T1000 (cell line): ENCODE data around the gene AGBL5.
"Not testable (repeated sequence)": the region's sequence is repeated elsewhere in the genome, so short reads cannot be mapped to it uniquely, and the experiment has no call there.

ENCODE experiments used
- DNase-seq: peaks from one replicate; lab custom pipeline; 2025; ENCODE audit warnings: mixed read lengths; lab: John Stamatoyannopoulos, UW

Gene AGBL5

GRCh38 chr2:27091746-27092695, 40.6 kb downstream of the AGBL5 start:
- no peak for DNase-seq

GRCh38 chr2:27092696-27093429, 41.4 kb downstream of the AGBL5 start:
- no peak for DNase-seq

GRCh38 chr2:27093430-27094352, 42.2 kb downstream of the AGBL5 start:
- DNase-seq = no peak

GRCh38 chr2:27094353-27094984, 43.0 kb downstream of the AGBL5 start:
- no peak for DNase-seq

DNA sequence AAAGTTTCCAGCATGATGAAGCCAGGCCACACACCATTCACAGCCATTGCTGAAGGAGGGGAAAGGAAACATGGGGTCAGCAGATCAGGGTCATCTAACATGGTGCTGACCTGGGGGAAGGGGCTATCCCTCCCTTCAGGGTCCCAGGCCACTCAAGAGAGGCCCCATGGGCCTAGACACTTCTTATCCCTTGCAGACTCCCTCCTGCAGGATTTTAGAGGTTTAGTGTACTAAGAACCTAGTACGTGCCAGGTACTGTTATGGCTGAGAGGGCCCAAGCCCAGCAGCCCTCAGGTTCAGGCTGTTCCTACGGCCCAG, 43.9 kb downstream of the AGBL5 start:
- no peak for DNase-seq

DNA sequence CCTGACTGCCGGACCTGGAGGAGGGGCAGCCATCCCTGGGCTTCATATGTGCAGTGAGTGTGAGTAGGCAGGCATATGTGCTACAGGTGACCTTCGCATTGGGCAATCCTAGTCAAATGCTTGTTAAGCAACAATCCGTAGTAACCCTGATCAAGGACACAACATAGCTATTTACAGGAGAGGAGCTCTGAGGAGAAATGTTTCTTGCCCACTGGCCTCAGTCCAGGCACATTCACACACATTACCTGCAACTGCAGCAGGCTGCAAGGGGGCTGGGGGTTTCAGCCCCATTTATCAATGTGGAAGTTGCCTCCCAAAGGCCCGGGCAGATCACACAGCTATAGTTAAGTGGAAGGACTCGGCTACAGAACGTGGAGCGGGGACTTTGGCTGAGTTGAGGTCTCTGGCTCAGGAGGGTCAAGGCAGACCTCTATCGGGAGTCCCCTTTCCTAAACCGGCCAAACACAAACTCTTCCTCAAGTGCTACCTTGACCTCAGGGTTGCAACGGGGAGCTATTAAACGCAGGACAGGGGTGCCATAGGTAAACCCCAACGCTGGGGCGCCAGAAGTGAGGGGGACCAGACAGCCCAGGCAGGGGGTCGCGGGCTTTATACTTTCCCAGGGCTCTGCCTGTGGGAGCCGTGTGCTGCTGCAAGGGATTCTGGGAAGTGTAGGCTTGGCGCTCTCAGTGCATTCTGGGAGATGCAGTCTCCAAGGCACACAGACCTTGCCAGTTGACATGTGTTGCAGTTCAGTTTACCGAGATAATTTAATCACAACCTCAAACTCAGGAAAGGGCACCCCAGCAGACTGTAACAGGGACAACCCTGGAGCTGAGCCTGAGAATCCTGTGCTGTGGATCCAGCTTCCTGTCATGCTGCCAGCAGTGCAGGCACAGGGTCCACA, 44.5 kb downstream of the AGBL5 start:
- DNase-seq = no peak

DNA sequence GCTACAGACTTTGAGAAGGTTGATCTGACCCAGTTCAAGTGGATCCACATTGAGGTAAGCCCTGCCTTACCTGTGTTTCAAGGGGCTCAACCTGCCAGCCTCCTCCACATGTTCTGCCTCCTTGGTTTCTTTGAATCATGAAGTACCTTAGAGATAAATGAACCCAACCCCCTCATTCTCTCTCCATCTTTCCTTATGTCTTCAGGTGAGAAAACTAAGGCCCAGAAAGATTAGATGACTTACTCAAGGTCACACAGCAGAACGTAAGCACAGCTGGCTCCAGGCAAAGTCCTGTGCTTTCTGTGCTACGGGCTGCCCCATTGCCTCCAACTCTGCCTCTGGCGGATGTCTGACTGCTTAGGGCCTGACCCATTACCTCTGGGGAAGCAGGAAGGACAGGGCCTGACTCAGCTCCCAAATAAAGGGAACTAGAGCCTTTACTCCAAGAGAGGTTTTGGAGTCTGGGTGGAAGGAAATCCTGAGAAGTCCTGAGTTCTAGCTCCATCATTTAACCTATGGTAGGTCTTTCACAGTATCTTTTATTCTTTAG, 45.4 kb downstream of the AGBL5 start:
- no peak for DNase-seq

- DNase-seq = no peak
These were observed 45.9 kb downstream of the AGBL5 start for GRCh38 chr2:27097341-27097740.

GRCh38 chr2:27099334-27099955, 48.0 kb downstream of the AGBL5 start:
- DNase-seq = no peak

GRCh38 chr2:27100036-27100435, 48.6 kb downstream of the AGBL5 start:
- DNase-seq = no peak

- DNase-seq = no peak
These were observed 50.9 kb downstream of the AGBL5 start for GRCh38 chr2:27102329-27102728.

- no peak for DNase-seq
These were observed 54.5 kb downstream of the AGBL5 start for GRCh38 chr2:27105981-27106380.

DNA sequence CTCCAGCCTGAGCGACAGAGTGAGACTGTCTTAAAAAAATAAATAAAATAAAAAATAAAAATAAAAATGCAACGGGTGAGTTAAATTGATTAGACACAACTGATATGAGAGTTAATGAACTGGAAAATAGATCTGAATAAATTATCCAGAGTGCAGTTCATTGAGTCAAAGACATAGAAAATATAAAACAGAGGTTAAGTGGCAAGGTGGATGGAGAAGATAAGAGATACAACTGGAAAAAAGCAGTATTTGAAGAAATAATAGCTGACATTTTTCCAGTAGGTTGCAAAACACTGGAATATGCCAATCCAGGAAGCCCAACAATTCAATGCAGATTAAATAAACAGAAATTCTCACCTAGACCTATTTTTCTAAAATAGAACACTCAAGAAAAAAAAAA, 56.8 kb downstream of the AGBL5 start:
- no peak for DNase-seq

DNA sequence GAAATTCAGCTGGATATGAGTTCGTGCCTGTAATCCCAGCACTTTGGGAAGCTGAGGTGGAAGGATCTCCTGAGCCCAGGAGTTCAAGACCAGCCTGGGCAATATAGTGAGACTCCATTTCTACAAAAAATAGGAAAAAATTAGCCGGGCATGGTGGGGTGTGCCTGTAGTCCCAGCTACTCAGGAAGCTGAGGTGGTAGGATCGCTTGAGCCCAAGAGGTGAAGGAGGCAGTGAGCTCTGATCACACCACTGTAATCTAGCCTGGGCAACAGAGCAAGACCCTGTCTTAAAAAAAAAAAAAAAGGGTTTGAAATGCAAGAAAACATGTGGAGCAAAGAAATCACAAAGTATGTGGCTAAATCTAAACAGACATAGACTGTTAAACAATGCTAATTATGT, 57.6 kb downstream of the AGBL5 start:
- no peak for DNase-seq

GRCh38 chr2:27110603-27111352, 59.3 kb downstream of the AGBL5 start:
- not testable (repeated sequence) for DNase-seq

- not testable (repeated sequence) for DNase-seq
These were observed 60.1 kb downstream of the AGBL5 start for GRCh38 chr2:27111392-27112078.

GRCh38 chr2:27115519-27115918, 64.1 kb downstream of the AGBL5 start:
- no peak for DNase-seq

GRCh38 chr2:27117995-27118524, 66.6 kb downstream of the AGBL5 start:
- no peak for DNase-seq
